ENCODE data around the gene PARD3. TPM values are rescaled to one million over a fixed set of nuclear protein-coding genes. Genes with fewer than 3 reads are reported as not detected.
"Not testable (repeated sequence)": the region's sequence is repeated elsewhere in the genome, so short reads cannot be mapped to it uniquely, and the experiment has no call there.

Gene PARD3
- total RNA-seq, 1 donor from 2014 or later: 98.2 TPM

DNA sequence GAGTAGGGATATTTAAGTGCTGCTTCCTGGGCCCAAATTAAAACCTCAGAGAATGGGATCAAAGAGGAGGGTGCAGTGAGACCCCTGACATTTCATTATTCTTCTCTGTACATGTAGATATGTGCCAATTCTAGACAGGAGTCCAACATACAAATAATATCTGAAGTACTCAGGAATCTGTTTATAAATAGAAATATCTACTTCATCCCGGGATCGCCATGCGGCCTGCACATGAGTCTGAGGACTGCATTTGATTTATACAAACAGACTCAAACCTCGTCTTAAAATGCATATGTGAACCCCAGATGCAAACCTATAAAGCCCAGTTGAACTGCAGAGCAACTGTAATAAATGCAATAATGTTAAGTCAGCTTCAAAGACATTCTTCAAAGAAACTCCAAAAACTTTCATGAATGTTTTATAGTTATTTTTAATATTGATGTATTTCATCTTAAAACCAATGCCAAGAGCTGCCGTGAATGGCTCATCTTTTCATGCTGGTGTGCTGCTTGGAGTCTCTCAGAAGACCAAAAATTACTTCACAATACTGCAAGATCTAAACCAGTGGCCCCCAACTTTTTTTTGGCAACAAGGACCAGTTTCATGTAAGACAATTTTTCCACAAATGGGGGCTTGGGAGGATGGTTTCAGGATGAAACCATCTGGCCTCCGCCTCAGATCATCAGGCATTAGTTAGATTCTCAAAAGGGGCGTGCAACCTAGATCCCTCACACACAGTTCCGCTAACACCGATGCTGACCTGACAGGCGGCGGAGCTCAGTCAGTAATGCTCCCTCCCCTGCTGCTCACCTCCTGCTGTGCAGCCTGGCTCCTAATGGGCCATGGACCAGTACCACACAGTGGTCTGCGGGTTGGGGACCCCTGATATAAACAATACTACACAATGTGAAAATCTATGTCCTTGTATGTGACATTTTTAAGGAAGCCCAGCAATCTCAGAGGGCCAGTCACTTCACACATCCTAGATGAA lies 166.9 kb downstream of the PARD3 start:
- no peaks in the 10 kb centered on the region for H3K27me3 ChIP-seq (ENCODE audit: control insufficient read depth, insufficient read depth, low read length)
- no peak for TF ChIP-seq CTCF (IDR thresholded peaks at IDR 0.05; ENCODE audit: insufficient read depth, low read length, severe bottlenecking)
- DNase-seq (ENCODE audit: low read depth): no peak
- no peak overlapping the region for H3K4me3 ChIP-seq (ENCODE audit: low read depth, low read length)
- FAIRE-seq: no peak
- no peaks in the 10 kb centered on the region for H3K36me3 ChIP-seq (ENCODE audit: control insufficient read depth, insufficient read depth, low read length)

DNA sequence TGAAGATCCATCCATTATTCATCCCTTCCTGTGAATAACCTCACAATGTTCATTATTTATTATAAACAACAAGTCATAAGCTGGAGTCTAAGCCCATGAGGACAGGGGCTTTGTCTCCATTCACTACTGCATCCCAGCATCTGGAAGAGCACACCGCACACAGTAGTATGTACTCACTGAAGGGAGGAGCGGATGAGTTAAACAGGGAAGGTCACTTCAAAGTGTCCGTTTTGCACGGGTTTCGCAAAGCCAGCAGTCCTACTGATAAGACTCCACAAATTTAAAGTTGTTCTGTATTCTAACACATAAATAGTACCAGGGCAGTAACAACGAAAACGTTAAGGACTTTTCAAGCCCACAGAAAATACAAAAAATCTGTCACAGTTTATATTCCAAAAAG lies 167.9 kb downstream of the PARD3 start:
- no peak for TF ChIP-seq CTCF (IDR thresholded peaks at IDR 0.05; ENCODE audit: insufficient read depth, low read length, severe bottlenecking)
- no peak for DNase-seq (ENCODE audit: low read depth)

GRCh38 chr10:34646331-34646730 lies 168.8 kb downstream of the PARD3 start:
- no peak for TF ChIP-seq CTCF (IDR thresholded peaks at IDR 0.05; ENCODE audit: insufficient read depth, low read length, severe bottlenecking)
- no peak overlapping the region for H3K4me3 ChIP-seq (ENCODE audit: low read depth, low read length)
- no peaks in the 10 kb centered on the region for H3K36me3 ChIP-seq (ENCODE audit: control insufficient read depth, insufficient read depth, low read length)
- DNase-seq (ENCODE audit: low read depth) (no peak), FAIRE-seq (no peak)
- no peaks in the 10 kb centered on the region for H3K27me3 ChIP-seq (ENCODE audit: control insufficient read depth, insufficient read depth, low read length)

More for the DNA sequence above, 167.9 kb downstream of the PARD3 start:
- no peaks in the 10 kb centered on the region for H3K36me3 ChIP-seq (ENCODE audit: control insufficient read depth, insufficient read depth, low read length)
- FAIRE-seq: no peak
- H3K4me3 ChIP-seq (ENCODE audit: low read depth, low read length): no peak overlapping the region
- no peaks in the 10 kb centered on the region for H3K27me3 ChIP-seq (ENCODE audit: control insufficient read depth, insufficient read depth, low read length)

DNA sequence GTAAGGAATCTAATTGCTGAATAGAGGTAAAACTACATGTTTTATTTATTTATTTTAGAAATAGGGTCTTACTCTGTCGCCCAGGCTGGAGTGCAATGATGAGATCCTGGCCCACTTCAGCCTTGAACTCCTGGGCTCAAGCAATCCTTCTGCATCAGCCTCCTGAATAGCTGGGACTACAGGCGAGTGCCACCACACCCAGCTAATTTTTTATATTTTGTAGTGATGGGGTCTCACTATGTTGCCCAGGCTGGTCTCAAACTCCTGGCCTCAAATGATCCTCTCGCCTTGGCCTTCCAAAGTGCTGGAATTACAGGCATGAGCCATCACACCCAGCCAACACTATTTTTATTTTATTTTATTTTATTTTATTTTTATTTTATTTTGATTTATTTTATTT lies 170.3 kb downstream of the PARD3 start:
- DNase-seq (ENCODE audit: low read depth); FAIRE-seq; H3K4me3 ChIP-seq (ENCODE audit: low read depth, low read length); H3K27me3 ChIP-seq (ENCODE audit: control insufficient read depth, insufficient read depth, low read length); H3K36me3 ChIP-seq (ENCODE audit: control insufficient read depth, insufficient read depth, low read length): not testable (repeated sequence)

DNA sequence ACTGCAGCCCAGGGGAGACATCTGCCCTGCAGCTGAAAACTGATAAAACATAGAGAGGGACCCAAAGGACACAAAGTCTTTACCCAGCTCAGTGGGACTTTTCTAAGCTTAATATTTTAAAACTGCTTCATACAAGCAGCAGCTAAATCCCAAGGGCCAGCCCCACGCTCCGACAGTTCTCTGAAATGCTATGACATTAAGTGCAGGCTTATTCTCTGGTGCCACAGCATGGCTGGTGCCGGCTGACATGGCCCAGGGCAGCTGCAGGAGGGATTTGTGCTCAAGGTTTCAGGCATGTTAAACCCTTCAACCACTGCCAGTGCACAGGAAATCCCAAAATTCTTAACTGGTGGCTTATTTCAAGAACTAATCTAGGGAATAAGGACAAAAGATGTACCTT lies 170.9 kb downstream of the PARD3 start:
- no peaks in the 10 kb centered on the region for H3K27me3 ChIP-seq (ENCODE audit: control insufficient read depth, insufficient read depth, low read length)
- no peak overlapping the region for H3K4me3 ChIP-seq (ENCODE audit: low read depth, low read length)
- DNase-seq (ENCODE audit: low read depth) (no peak), FAIRE-seq (no peak)
- no peaks in the 10 kb centered on the region for H3K36me3 ChIP-seq (ENCODE audit: control insufficient read depth, insufficient read depth, low read length)
- TF ChIP-seq CTCF (IDR thresholded peaks at IDR 0.05; ENCODE audit: insufficient read depth, low read length, severe bottlenecking): no peak

DNA sequence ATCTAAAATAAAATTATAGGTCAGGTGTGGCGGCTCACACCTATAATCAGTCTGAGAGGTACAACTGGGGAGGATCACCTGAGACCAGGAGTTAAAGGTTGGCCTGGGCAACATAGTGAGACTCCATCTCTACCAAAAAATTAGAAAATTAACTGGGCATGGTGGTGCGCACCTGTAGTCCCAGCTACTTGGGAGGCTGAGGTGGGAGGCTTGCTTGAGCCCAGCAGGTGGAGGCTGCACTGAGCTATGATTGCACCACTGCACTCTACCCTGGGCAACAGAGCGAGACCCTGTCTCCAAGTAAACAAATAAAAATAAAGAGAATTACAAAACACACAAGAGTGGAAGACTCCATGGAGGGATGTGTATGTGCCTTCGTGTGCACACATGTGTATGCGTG lies 171.5 kb downstream of the PARD3 start:
- FAIRE-seq: no peak
- no peaks in the 10 kb centered on the region for H3K27me3 ChIP-seq (ENCODE audit: control insufficient read depth, insufficient read depth, low read length)
- no peaks in the 10 kb centered on the region for H3K36me3 ChIP-seq (ENCODE audit: control insufficient read depth, insufficient read depth, low read length)
- no peak for TF ChIP-seq CTCF (IDR thresholded peaks at IDR 0.05; ENCODE audit: insufficient read depth, low read length, severe bottlenecking)
- H3K4me3 ChIP-seq (ENCODE audit: low read depth, low read length): no peak overlapping the region
- DNase-seq (ENCODE audit: low read depth): no peak
